ENCODE results near the gene PAQR8.

GRCh38 chr6:52377538-52378221, 15.7 kb downstream of the PAQR8 start:
- TF ChIP-seq CTCF (IDR thresholded peaks at IDR 0.05): no peak
- TF ChIP-seq POLR2AphosphoS5 (IDR thresholded peaks at IDR 0.05; ENCODE audit: low read depth, low read length): no peak
- TF ChIP-seq REST (IDR thresholded peaks at IDR 0.05; ENCODE audit: insufficient read depth in 1 of 2, low read depth in 2 of 2, low read length in 1 of 2): no peak
- TF ChIP-seq TCF7L2 (IDR thresholded peaks at IDR 0.05; ENCODE audit: low read depth, low read length): no peak
- TF ChIP-seq SIN3A (IDR thresholded peaks at IDR 0.05; ENCODE audit: borderline replicate concordance, insufficient read depth, low read depth, low read length): no peak

All from Panc1 (cell line).